IMR-90 (cell line): Measurements from ENCODE around the gene MLLT10. TPM values are rescaled to one million over a fixed set of nuclear protein-coding genes. Genes with fewer than 3 reads are reported as not detected.

ENCODE experiments used
- ATAC-seq: fragments of 200-7000 bp; cut with Tn5 transposase; 2 replicates; pipeline ENCODE4 v1.9.1; 2020; ENCODE audit warnings: low read depth, mild to moderate bottlenecking, moderate library complexity
- BruUV-seq: library from RNA; stranded (reverse); fragments of 400-500 nt; replicated peaks from 2 replicates; lab custom pipeline; 2021; lab: Mats Ljungman, UMichigan
- CTCF ChIA-PET: fragments of 300-600 bp; formaldehyde crosslinking; extraction: SDS; loops from one replicate; lab custom pipeline; 2021; ENCODE audit warnings: antibody characterized with exemption; lab: Yijun Ruan, JAX
- POLR2A ChIA-PET: fragments of 300-600 bp; sonication (Branson Sonifier 250); formaldehyde crosslinking; loops from one replicate; lab custom pipeline; 2022; ENCODE audit warnings: antibody characterized with exemption; ENCODE audit not compliant: unreplicated experiment; lab: Charles Lee
- DNase-seq: peaks from one replicate; pipeline ENCODE4 v3.0.0; 2013
- H2AFZ ChIP-seq: replicated peaks from 2 replicates; pipeline ENCODE3; 2013; ENCODE audit warnings: low read length, mild to moderate bottlenecking; ENCODE audit not compliant: poor library complexity
- H2AK5ac ChIP-seq: 2 replicates; pipeline ENCODE4 v1.6.1; 2013; ENCODE audit warnings: low read depth, low read length, inconsistent platforms
- H2AK9ac ChIP-seq: replicated peaks from 2 replicates; pipeline ENCODE3; 2013; ENCODE audit warnings: mild to moderate bottlenecking, low read depth, low read length, moderate library complexity; ENCODE audit not compliant: poor library complexity
- H2BK120ac ChIP-seq: 2 replicates; pipeline ENCODE4 v1.6.1; 2013; ENCODE audit warnings: low read depth, low read length, inconsistent platforms
- H2BK15ac ChIP-seq: 3 replicates; pipeline ENCODE4 v1.6.1; 2013; ENCODE audit warnings: low read depth, low read length, inconsistent platforms
- H2BK20ac ChIP-seq: 2 replicates; pipeline ENCODE4 v1.6.1; 2013; ENCODE audit warnings: low read depth, mild to moderate bottlenecking, inconsistent platforms, low read length, moderate library complexity
- H2BK5ac ChIP-seq: 2 replicates; pipeline ENCODE4 v1.6.1; 2013; ENCODE audit warnings: mild to moderate bottlenecking, low read depth, low read length, inconsistent platforms; ENCODE audit not compliant: poor library complexity, severe bottlenecking
- H3K14ac ChIP-seq: replicated peaks from 2 replicates; pipeline ENCODE4 v1.6.1; 2013; ENCODE audit warnings: low read depth, low read length, inconsistent platforms
- H3K18ac ChIP-seq: 2 replicates; pipeline ENCODE4 v1.6.1; 2013; ENCODE audit warnings: low read depth, low read length, control low read depth
- H3K23ac ChIP-seq: 2 replicates; pipeline ENCODE4 v1.6.1; 2013; ENCODE audit warnings: low read depth, low read length, inconsistent platforms
- H3K27ac ChIP-seq: 2 replicates; pipeline ENCODE4 v1.5.1; 2013; ENCODE audit warnings: mild to moderate bottlenecking, control low read depth, low read length; ENCODE audit not compliant: insufficient read depth
- H3K27me3 ChIP-seq: 2 replicates; pipeline ENCODE4 v1.6.1; 2013; ENCODE audit warnings: low read length; ENCODE audit not compliant: control insufficient read depth, insufficient read depth
- H3K36me3 ChIP-seq: 2 replicates; pipeline ENCODE4 v1.6.1; 2013; ENCODE audit warnings: low read length, mixed read lengths; ENCODE audit not compliant: control insufficient read depth, insufficient read depth
- H3K4ac ChIP-seq: 2 replicates; pipeline ENCODE4 v1.6.1; 2013; ENCODE audit warnings: low read depth, low read length, inconsistent platforms
- H3K4me1 ChIP-seq: 2 replicates; pipeline ENCODE4 v1.6.1; 2013; ENCODE audit warnings: low read length, mixed read lengths; ENCODE audit not compliant: control insufficient read depth, insufficient read depth
- H3K4me2 ChIP-seq: 2 replicates; pipeline ENCODE4 v1.6.1; 2013; ENCODE audit warnings: low read depth, mild to moderate bottlenecking, control low read depth, low read length, moderate library complexity
- H3K4me3 ChIP-seq: 2 replicates; pipeline ENCODE4 v1.5.1; 2013; ENCODE audit warnings: low read depth, mild to moderate bottlenecking, control low read depth, low read length, moderate library complexity; ENCODE audit not compliant: insufficient read depth
- H3K56ac ChIP-seq: 2 replicates; pipeline ENCODE4 v1.6.1; 2013; ENCODE audit warnings: low read length, inconsistent platforms; ENCODE audit not compliant: insufficient read depth; ENCODE audit errors: extremely low read depth
- H3K79me1 ChIP-seq, 2 experiments: 2 replicates each; pipeline ENCODE4 v1.6.1; 2013; ENCODE audit warnings: low read length in 2 of 2, inconsistent platforms in 1 of 2, low read depth in 1 of 2
- H3K9ac ChIP-seq: 2 replicates; pipeline ENCODE4 v1.6.1; 2013; ENCODE audit warnings: low read depth, low read length, control low read depth
- H3K9me1 ChIP-seq: 2 replicates; pipeline ENCODE4 v1.6.1; 2013; ENCODE audit warnings: low read length, inconsistent platforms; ENCODE audit not compliant: insufficient read depth
- H3K9me3 ChIP-seq: 2 replicates; pipeline ENCODE4 v1.6.1; 2013; ENCODE audit warnings: low read length; ENCODE audit not compliant: control insufficient read depth, insufficient read depth
- H4K20me1 ChIP-seq: 2 replicates; pipeline ENCODE4 v1.6.1; 2013; ENCODE audit warnings: low read length, inconsistent platforms; ENCODE audit not compliant: insufficient read depth
- H4K5ac ChIP-seq: 2 replicates; pipeline ENCODE4 v1.6.1; 2013; ENCODE audit warnings: mild to moderate bottlenecking, low read depth, low read length, control low read depth
- H4K8ac ChIP-seq, 2 experiments: 2 replicates each; pipeline ENCODE4 v1.6.1; 2013; ENCODE audit warnings: low read depth in 2 of 2, low read length in 2 of 2, control low read depth in 1 of 2, inconsistent platforms in 1 of 2
- H4K91ac ChIP-seq: 2 replicates; pipeline ENCODE4 v1.6.1; 2013; ENCODE audit warnings: low read depth, low read length, inconsistent platforms; ENCODE audit not compliant: insufficient read depth
- MAFK ChIP-seq: IDR thresholded peaks from 2 replicates; pipeline ENCODE4 v1.6.1; 2012; ENCODE audit warnings: low read depth, low read length, improper control_type of control experiment
- MAZ ChIP-seq: IDR thresholded peaks from 2 replicates; pipeline ENCODE4 v1.6.1; 2012; ENCODE audit warnings: low read depth, mild to moderate bottlenecking, low read length, improper control_type of control experiment, moderate library complexity, borderline replicate concordance
- RCOR1 ChIP-seq: IDR thresholded peaks from 2 replicates; pipeline ENCODE4 v1.6.1; 2012; ENCODE audit warnings: mild to moderate bottlenecking, low read length, improper control_type of control experiment; ENCODE audit not compliant: insufficient replicate concordance
- WGBS, 2 experiments: methylation state at CpG; one replicate each; pipeline versions ENCODE4 v1.1.5 to v1.1.7; 2013; ENCODE audit warnings: missing lambda C conversion rate in 2 of 2; ENCODE audit not compliant: insufficient read length in 1 of 2; ENCODE audit errors: extremely low coverage in 2 of 2; 5-methylcytosine and 5-hydroxymethylcytosine counted together
- dilution Hi-C: fragments of 300-500 bp; cut with HindIII; formaldehyde crosslinking; loops from one replicate; pipeline ENCODE4 v1.14.3; 2018; ENCODE audit warnings: low sequenced_read_pairs; ENCODE audit not compliant: unreplicated experiment
- in situ Hi-C: fragments of 300-500 bp; cut with MboI; formaldehyde crosslinking; loops from 3 replicates; pipeline ENCODE4 v1.14.3; 2019; ENCODE audit warnings: low sequenced_read_pairs, inconsistent platforms, mixed read lengths
- intact Hi-C: fragments of 100-400 bp; cut with micrococcal nuclease; formaldehyde crosslinking; loops from 2 replicates; pipeline ENCODE4 v1.10.0; 2022
- polyA plus RNA-seq, 3 experiments: library from polyadenylated mRNA; depleted of rRNA; stranded (reverse); fragments of >200 nt; gene quantifications; 2 replicates each; pipeline ENCODE4 v1.2.3, GENCODE V29; 2012; ENCODE audit warnings: low replicate concordance in 1 of 3
- total RNA-seq: library from RNA; depleted of rRNA; stranded (reverse); fragments of >200 nt; gene quantifications from 2 replicates; pipeline ENCODE4 v1.2.3, GENCODE V29; 2012
- TF ChIP-seq, protein P1 (sequence below): conservative IDR thresholded peaks from 2 replicates; pipeline ENCODE4 v1.5.1; 2012; ENCODE audit warnings: mild to moderate bottlenecking, low read depth, low read length, improper control_type of control experiment

MLLT10 gene
- total and polyA plus RNA-seq, 2 of the 4 experiments (the other 2 are of a cell fraction): 22.5 to 29.0 TPM

DNA sequence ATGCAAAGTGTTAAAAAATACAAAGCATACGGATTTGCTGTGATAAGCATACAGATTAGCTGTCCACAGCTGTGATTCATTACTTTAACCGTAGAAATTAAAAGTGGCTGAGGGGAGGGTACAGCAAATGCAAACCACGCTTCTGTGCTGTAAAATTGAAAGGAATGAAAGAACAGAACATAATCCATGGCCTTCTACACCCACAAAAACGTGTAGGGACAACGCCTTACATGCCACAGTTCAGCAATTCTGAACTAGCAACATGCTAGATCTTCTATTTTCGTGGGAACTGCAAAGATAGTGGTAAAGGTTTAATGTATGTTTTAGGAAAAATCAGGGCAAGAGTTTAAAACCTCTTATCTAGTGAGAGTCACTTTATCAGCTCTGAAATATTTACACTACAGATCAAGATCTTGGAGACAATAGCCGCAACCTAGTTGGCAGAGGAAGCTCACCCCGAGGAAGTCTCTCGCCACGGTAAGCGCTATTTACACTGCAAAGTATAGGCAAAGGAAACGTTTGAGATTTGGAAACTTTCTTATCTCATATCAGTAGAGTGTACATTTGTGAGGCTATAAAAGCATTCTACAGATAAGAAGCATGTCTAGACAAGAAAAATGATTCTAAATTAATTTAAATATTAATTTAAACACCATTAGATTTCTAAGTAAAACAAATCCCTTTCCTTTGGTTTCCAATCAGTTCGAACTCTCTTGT lies 193.6 kb downstream of the MLLT10 start:
- no peak overlapping the region for H3K14ac ChIP-seq

More for the DNA sequence above, 193.6 kb downstream of the MLLT10 start:
- Histone ChIP-seq H4K20me1 (peaks cover 10% of the 10 kb centered on the region; the same call in 1 of the 2 replicates), H3K9ac (no peak overlapping the region), H2AK9ac (no peak overlapping the region), H3K4me2 (no peak overlapping the region), H3K36me3 (peaks cover 5% of the 10 kb centered on the region; the same call in 1 of the 2 replicates), H3K4me3 (no peak overlapping the region), H4K5ac (no peak overlapping the region), H2BK15ac (no peak overlapping the region), H3K79me1 (peaks cover 3 to 36% of the 10 kb centered on the region in 2 experiments; a peak in 3 of 4 replicates), H4K91ac (no peak overlapping the region), H2AFZ (no peak overlapping the region), H2BK5ac (no peak overlapping the region), H3K27ac (no peak overlapping the region), H4K8ac (no peak overlapping the region), H2AK5ac (no peak overlapping the region), H2BK20ac (no peak overlapping the region), H3K56ac (no peak overlapping the region), H3K4ac (peak overlapping the region; percentile 41; the same call in 1 of the 2 replicates), H3K27me3 (no peaks in the 10 kb centered on the region), H2BK120ac (no peak overlapping the region), H3K23ac (peak overlapping the region; percentile 68; the same call in 1 of the 2 replicates), H3K4me1 (peaks cover 3% of the 10 kb centered on the region; the same call in 1 of the 2 replicates), H3K9me3 (no peaks in the 10 kb centered on the region), H3K9me1 (peaks cover 4% of the 10 kb centered on the region), H3K18ac (no peak overlapping the region)
- 40% methylated on average over 1 of the region's 13 CpGs; no CpG with 5 or more reads in 1 of the 2 experiments for WGBS, 2 experiments
- in situ Hi-C loops (loop anchor here (5.0 to 25.0 kb wide), 2 partner anchors 230 to 640 kb away; no protein-coding TSS in a partner anchor), intact Hi-C loops (no loop called here), dilution Hi-C loops (no loop called here)
- ATAC-seq: no peak
- TF ChIP-seq MAZ (no peak), MAFK (no peak), RCOR1 (no peak)
- TF ChIP-seq, protein P1, sequence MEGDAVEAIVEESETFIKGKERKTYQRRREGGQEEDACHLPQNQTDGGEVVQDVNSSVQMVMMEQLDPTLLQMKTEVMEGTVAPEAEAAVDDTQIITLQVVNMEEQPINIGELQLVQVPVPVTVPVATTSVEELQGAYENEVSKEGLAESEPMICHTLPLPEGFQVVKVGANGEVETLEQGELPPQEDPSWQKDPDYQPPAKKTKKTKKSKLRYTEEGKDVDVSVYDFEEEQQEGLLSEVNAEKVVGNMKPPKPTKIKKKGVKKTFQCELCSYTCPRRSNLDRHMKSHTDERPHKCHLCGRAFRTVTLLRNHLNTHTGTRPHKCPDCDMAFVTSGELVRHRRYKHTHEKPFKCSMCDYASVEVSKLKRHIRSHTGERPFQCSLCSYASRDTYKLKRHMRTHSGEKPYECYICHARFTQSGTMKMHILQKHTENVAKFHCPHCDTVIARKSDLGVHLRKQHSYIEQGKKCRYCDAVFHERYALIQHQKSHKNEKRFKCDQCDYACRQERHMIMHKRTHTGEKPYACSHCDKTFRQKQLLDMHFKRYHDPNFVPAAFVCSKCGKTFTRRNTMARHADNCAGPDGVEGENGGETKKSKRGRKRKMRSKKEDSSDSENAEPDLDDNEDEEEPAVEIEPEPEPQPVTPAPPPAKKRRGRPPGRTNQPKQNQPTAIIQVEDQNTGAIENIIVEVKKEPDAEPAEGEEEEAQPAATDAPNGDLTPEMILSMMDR: no peak
- ChIA-PET POLR2A (no interaction called here), CTCF (interaction anchor here (0.5 to 0.6 kb wide), 2 partner anchors 204 to 592 kb away, joined by 4 to 6 read pairs; no protein-coding TSS in a partner anchor)
- BruUV-seq: no TSS peak
- DNase-seq: no peak
